ENCODE measurements around the gene QKI.
A peak's percentile ranks its signal among the peaks of the same experiment; 100 is the strongest.

The QKI gene

GRCh38 chr6:163533443-163533842 is 118.9 kb downstream of the QKI start:
- TF ChIP-seq POLR2A (IDR thresholded peaks at IDR 0.05; ENCODE audit: extremely low read depth, insufficient read length), result no peak
- TF ChIP-seq, protein P1, sequence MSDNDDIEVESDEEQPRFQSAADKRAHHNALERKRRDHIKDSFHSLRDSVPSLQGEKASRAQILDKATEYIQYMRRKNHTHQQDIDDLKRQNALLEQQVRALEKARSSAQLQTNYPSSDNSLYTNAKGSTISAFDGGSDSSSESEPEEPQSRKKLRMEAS (IDR thresholded peaks at IDR 0.05; ENCODE audit: low read depth, low read length), result no peak
- no peak for TF ChIP-seq MYC (IDR thresholded peaks at IDR 0.05; ENCODE audit: low read depth, low read length)
- no peak for TF ChIP-seq CTCF (IDR thresholded peaks at IDR 0.05; ENCODE audit: low read depth, low read length)
- no peak overlapping the region for H3K4me3 ChIP-seq (ENCODE audit: low read depth, low read length)
- peak; percentile 49 for DNase-seq (ENCODE audit: low read depth)

- peak; percentile 18 for DNase-seq (ENCODE audit: low read depth)
- no peak for TF ChIP-seq POLR2A (IDR thresholded peaks at IDR 0.05; ENCODE audit: extremely low read depth, insufficient read length)
- no peak for TF ChIP-seq MYC (IDR thresholded peaks at IDR 0.05; ENCODE audit: low read depth, low read length)
- no peak for TF ChIP-seq CTCF (IDR thresholded peaks at IDR 0.05; ENCODE audit: low read depth, low read length)
- TF ChIP-seq, protein P1 (IDR thresholded peaks at IDR 0.05; ENCODE audit: low read depth, low read length), result no peak
- no peak overlapping the region for H3K4me3 ChIP-seq (ENCODE audit: low read depth, low read length)
Observed at GRCh38 chr6:163536770-163537169, 122.3 kb downstream of the QKI start.

GRCh38 chr6:163538331-163538730 is 123.8 kb downstream of the QKI start:
- TF ChIP-seq MYC (IDR thresholded peaks at IDR 0.05; ENCODE audit: low read depth, low read length) (no peak), CTCF (IDR thresholded peaks at IDR 0.05; ENCODE audit: low read depth, low read length) (no peak), POLR2A (IDR thresholded peaks at IDR 0.05; ENCODE audit: extremely low read depth, insufficient read length) (no peak)
- TF ChIP-seq, protein P1 (IDR thresholded peaks at IDR 0.05; ENCODE audit: low read depth, low read length), result no peak
- no peak for DNase-seq (ENCODE audit: low read depth)
- H3K4me3 ChIP-seq (ENCODE audit: low read depth, low read length), result no peak overlapping the region

DNA sequence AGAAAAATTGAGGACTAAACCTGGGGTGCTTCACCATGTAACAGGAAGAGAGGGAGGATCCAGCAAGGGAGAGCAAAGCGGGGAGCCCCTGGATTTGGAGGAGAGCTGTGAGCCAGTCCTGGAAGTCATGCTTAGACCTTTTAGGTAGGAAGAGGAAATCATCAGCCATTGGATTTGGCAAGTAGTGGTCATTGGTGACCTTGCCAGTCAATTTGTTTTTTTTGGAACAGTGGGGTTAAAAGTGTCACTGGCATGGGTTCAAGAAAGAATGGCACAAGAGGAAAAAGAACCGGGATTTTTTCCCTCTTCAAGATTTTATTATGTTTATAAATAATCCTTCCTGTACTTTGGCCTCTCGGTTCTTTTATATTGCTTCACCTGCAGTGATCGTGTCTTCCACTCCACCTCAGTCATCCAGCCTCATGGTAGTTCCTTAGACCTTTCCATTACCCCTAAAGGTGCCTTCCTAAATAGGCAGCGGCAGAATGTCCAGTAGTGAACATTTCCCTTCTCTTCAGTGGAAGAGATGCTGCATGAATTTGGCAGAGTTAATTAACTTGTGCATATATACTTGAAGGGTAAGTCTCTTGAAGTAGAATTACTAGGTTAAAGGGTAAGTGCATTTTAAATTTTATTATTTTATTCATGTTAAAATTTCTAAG is 124.7 kb downstream of the QKI start:
- H3K4me3 ChIP-seq (ENCODE audit: low read depth, low read length), result no peak overlapping the region
- TF ChIP-seq POLR2A (IDR thresholded peaks at IDR 0.05; ENCODE audit: extremely low read depth, insufficient read length) (no peak), MYC (IDR thresholded peaks at IDR 0.05; ENCODE audit: low read depth, low read length) (no peak), CTCF (IDR thresholded peaks at IDR 0.05; ENCODE audit: low read depth, low read length) (no peak)
- TF ChIP-seq, protein P1 (IDR thresholded peaks at IDR 0.05; ENCODE audit: low read depth, low read length), result no peak
- DNase-seq (ENCODE audit: low read depth), result no peak

DNA sequence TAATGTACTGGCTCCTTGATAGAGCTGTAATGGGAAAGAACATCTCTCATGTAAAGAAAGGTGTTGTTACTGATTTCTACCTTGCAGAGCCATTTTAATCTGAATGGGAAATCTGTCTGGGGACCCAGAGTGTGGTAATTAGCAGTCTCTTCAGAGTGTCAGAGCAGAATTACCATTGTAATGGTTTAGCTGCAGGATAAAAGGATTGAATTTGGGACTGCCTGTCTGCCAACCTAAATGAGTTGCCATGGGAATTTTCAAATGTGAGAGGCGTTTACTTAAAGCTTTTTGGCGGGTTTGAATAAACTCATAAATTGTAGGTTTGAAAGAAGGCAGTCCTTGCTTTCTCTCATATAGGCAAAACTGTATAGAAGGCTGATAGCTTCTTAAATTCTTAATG is 128.8 kb downstream of the QKI start:
- TF ChIP-seq MYC (IDR thresholded peaks at IDR 0.05; ENCODE audit: low read depth, low read length), result no peak
- TF ChIP-seq POLR2A (IDR thresholded peaks at IDR 0.05; ENCODE audit: extremely low read depth, insufficient read length), result no peak
- TF ChIP-seq CTCF (IDR thresholded peaks at IDR 0.05; ENCODE audit: low read depth, low read length), result no peak
- TF ChIP-seq, protein P1 (IDR thresholded peaks at IDR 0.05; ENCODE audit: low read depth, low read length), result no peak
- no peak overlapping the region for H3K4me3 ChIP-seq (ENCODE audit: low read depth, low read length)
- DNase-seq (ENCODE audit: low read depth), result no peak
